Muscle of back (tissue), 11 donors: ENCODE data around the gene ACD. TPM values are rescaled to one million over a fixed set of nuclear protein-coding genes. Genes with fewer than 3 reads are reported as not detected.

ENCODE experiments used
- DNase-seq, 3 donors: peaks; one replicate each; pipeline versions ENCODE4 v3.0.0 to v3.0.0-alpha.2; 2013
- polyA plus RNA-seq, 10 donors: library from polyadenylated mRNA; unstranded; fragments of 120-200 nt; gene quantifications; one replicate each; pipeline ENCODE4 v1.2.1, GENCODE V29; 2013; ENCODE audit not compliant: insufficient read length in 10 of 10

ACD gene
- polyA plus RNA-seq, 10 donors, result 11.2 to 17.4 (median 14.1) TPM

GRCh38 chr16:67648764-67649407 lies 11.2 kb downstream of the ACD start:
- DNase-seq, result no peak

- peak in 1 of 3 donors; percentile 1 for DNase-seq
Observed at GRCh38 chr16:67648088-67648763, 11.8 kb downstream of the ACD start.

- peak in 1 of 3 donors; percentile 0 for DNase-seq
Observed at GRCh38 chr16:67647681-67648080, 12.4 kb downstream of the ACD start.

- DNase-seq, result peak in 1 of 3 donors; percentile 1
Observed at GRCh38 chr16:67647111-67647651, 12.9 kb downstream of the ACD start.

GRCh38 chr16:67645397-67646121 lies 14.5 kb downstream of the ACD start:
- DNase-seq, result no peak

GRCh38 chr16:67644038-67644437 lies 16.0 kb downstream of the ACD start:
- DNase-seq, result no peak

- DNase-seq, result no peak
Observed at GRCh38 chr16:67641779-67642708, 18.0 kb downstream of the ACD start.

GRCh38 chr16:67637625-67638024 lies 22.4 kb downstream of the ACD start:
- DNase-seq, result no peak

- DNase-seq, result no peak
Observed at GRCh38 chr16:67636713-67637112, 23.3 kb downstream of the ACD start.

- no peak for DNase-seq
Observed at GRCh38 chr16:67632415-67633172, 27.5 kb downstream of the ACD start.

- DNase-seq, result no peak
Observed at GRCh38 chr16:67628216-67628615, 31.8 kb downstream of the ACD start.

GRCh38 chr16:67613808-67614207 lies 46.3 kb downstream of the ACD start:
- no peak for DNase-seq

GRCh38 chr16:67608364-67608763 lies 51.7 kb downstream of the ACD start:
- no peak for DNase-seq

Other genes with a start within 250 kb of the ACD start
- 10 to 100 TPM; 15.6 to 24.9 (median 18.8) TPM for gene ZDHHC1, start 243.8 kb downstream of the ACD start, polyA plus RNA-seq
- 10 to 100 TPM in 4 of 10 donors, 1 to 10 TPM in 6; 3.8 to 13.3 (median 8.1) TPM for gene HSD11B2, start 229.1 kb downstream of the ACD start, polyA plus RNA-seq
- gene ATP6V0D1, start 179.1 kb downstream of the ACD start, polyA plus RNA-seq, result 10 to 100 TPM; 51.9 to 64.9 (median 60.4) TPM
- under 1 TPM in 2 of 10 donors, not detected in 8; 0.22 to 0.28 TPM for gene AGRP, start 176.7 kb downstream of the ACD start, polyA plus RNA-seq
- gene RIPOR1, start 131.4 kb downstream of the ACD start, polyA plus RNA-seq, result 10 to 100 TPM; 36.7 to 51.9 (median 42.5) TPM
- 10 to 100 TPM; 37.2 to 50.1 (median 41.7) TPM for gene CTCF, start 97.7 kb downstream of the ACD start, polyA plus RNA-seq
- gene CARMIL2, start 15.1 kb downstream of the ACD start, polyA plus RNA-seq, result 1 to 10 TPM in 2 of 10 donors, under 1 TPM in 8; 0.33 to 4.2 (median 0.55) TPM
- gene PARD6A, start 700 bp upstream of the ACD start, polyA plus RNA-seq, result 1 to 10 TPM in 6 of 10 donors, under 1 TPM in 4; 0.40 to 1.4 (median 1.2) TPM
- 10 to 100 TPM in 1 of 10 donors, 1 to 10 TPM in 9; 5.9 to 11.2 (median 7.4) TPM for gene ENKD1, start 6.5 kb upstream of the ACD start, polyA plus RNA-seq
- gene C16orf86, start 6.6 kb upstream of the ACD start, polyA plus RNA-seq, result 1 to 10 TPM; 1.5 to 3.0 (median 2.3) TPM
- gene GFOD2, start 59.1 kb upstream of the ACD start, polyA plus RNA-seq, result 10 to 100 TPM; 11.5 to 19.8 (median 13.7) TPM
- 10 to 100 TPM; 14.1 to 27.2 (median 20.3) TPM for gene RANBP10, start 146.3 kb upstream of the ACD start, polyA plus RNA-seq
- 1 to 10 TPM; 1.1 to 3.5 (median 1.6) TPM for gene TSNAXIP1, start 146.6 kb upstream of the ACD start, polyA plus RNA-seq
- gene THAP11, start 182.1 kb upstream of the ACD start, polyA plus RNA-seq, result 10 to 100 TPM; 20.1 to 29.7 (median 24.6) TPM
- gene NUTF2, start 186.7 kb upstream of the ACD start, polyA plus RNA-seq, result 100 to 1,000 TPM; 104 to 135 (median 122) TPM
- 10 to 100 TPM; 20.8 to 47.6 (median 34.1) TPM for gene CENPT, start 187.4 kb upstream of the ACD start, polyA plus RNA-seq
- 100 to 1,000 TPM in 5 of 10 donors, 10 to 100 TPM in 5; 85.2 to 115 (median 100) TPM for gene EDC4, start 212.8 kb upstream of the ACD start, polyA plus RNA-seq
- 1 to 10 TPM in 3 of 10 donors, under 1 TPM in 6, not detected in 1; 0.39 to 1.5 (median 0.53) TPM for gene NRN1L, start 224.6 kb upstream of the ACD start, polyA plus RNA-seq
- 10 to 100 TPM; 17.1 to 27.5 (median 20.7) TPM for gene PSKH1, start 233.0 kb upstream of the ACD start, polyA plus RNA-seq